ENCODE measurements around the gene CHCHD2. TPM values are rescaled to one million over a fixed set of nuclear protein-coding genes. Genes with fewer than 3 reads are reported as not detected.

The CHCHD2 gene
- total and polyA plus RNA-seq, 9 of the 15 experiments (the other 6 are each of a cell fraction or from before 2014, with no cell fraction given), result 145 to 1,044 (median 648) TPM

DNA sequence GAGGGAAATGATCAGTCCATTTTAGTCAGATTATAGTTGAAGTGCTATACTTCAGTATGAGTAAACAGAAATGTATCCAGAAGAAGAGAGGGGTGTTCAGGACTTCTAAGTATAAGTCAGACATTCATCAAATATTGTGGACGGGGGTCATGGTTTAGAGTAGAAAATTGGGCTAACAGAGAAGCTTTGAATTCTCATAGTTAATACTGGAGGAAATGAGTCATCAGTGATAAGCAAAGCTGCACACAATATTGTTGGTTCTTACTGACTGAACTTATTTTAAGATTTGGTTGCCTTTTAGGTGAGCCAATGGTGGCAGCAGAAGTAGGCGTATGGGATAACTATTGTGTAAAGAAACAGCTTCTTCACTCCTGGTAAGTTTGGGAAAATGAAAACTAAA, 43.9 kb downstream of the CHCHD2 start (continued):
- TF ChIP-seq, protein P1, sequence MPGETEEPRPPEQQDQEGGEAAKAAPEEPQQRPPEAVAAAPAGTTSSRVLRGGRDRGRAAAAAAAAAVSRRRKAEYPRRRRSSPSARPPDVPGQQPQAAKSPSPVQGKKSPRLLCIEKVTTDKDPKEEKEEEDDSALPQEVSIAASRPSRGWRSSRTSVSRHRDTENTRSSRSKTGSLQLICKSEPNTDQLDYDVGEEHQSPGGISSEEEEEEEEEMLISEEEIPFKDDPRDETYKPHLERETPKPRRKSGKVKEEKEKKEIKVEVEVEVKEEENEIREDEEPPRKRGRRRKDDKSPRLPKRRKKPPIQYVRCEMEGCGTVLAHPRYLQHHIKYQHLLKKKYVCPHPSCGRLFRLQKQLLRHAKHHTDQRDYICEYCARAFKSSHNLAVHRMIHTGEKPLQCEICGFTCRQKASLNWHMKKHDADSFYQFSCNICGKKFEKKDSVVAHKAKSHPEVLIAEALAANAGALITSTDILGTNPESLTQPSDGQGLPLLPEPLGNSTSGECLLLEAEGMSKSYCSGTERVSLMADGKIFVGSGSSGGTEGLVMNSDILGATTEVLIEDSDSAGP (CRISPR knock-in tag; IDR thresholded peaks at IDR 0.05), result no peak
- TF ChIP-seq TOE1 (IDR thresholded peaks at IDR 0.05; ENCODE audit: borderline replicate concordance) (no peak), TOE1 (CRISPR knock-in tag; IDR thresholded peaks at IDR 0.05; ENCODE audit: borderline replicate concordance, low read depth) (no peak), FOXK1 (CRISPR knock-in tag; IDR thresholded peaks at IDR 0.05; ENCODE audit: borderline replicate concordance) (no peak), NFXL1 (CRISPR knock-in tag; IDR thresholded peaks at IDR 0.05) (no peak), ZNF354B (CRISPR knock-in tag; IDR thresholded peaks at IDR 0.05) (no peak), CBFB (CRISPR knock-in tag; IDR thresholded peaks at IDR 0.05) (no peak), TBL1XR1 (IDR thresholded peaks at IDR 0.05; ENCODE audit: low read length in 2 of 2) (peak in 1 of 2 experiments; percentile 35; a peak in 1 of 4 replicates), SMARCE1 (IDR thresholded peaks at IDR 0.05) (peak; percentile 85), RBFOX2 (IDR thresholded peaks at IDR 0.05; ENCODE audit: low read depth, low read length) (peak; percentile 18), NCOA2 (IDR thresholded peaks at IDR 0.05; ENCODE audit: partially characterized antibody in 2 of 2) (no peak), SAFB2 (IDR thresholded peaks at IDR 0.05; ENCODE audit: borderline replicate concordance, low read depth, low read length, severe bottlenecking) (no peak), EP300 (IDR thresholded peaks at IDR 0.05; ENCODE audit: low read length) (peak; percentile 55; the same call in 1 of the 2 replicates), CBX2 (IDR thresholded peaks at IDR 0.05; ENCODE audit: insufficient read depth, low read length, poor library complexity, severe bottlenecking) (no peak), CREBBP (IDR thresholded peaks at IDR 0.05; ENCODE audit: low read depth, low read length) (no peak), ZNF212 (CRISPR knock-in tag; IDR thresholded peaks at IDR 0.05) (no peak), SMARCA4 (IDR thresholded peaks at IDR 0.05) (peak; percentile 86)
- TF ChIP-seq, protein P2, sequence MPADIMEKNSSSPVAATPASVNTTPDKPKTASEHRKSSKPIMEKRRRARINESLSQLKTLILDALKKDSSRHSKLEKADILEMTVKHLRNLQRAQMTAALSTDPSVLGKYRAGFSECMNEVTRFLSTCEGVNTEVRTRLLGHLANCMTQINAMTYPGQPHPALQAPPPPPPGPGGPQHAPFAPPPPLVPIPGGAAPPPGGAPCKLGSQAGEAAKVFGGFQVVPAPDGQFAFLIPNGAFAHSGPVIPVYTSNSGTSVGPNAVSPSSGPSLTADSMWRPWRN (IDR thresholded peaks at IDR 0.05; ENCODE audit: low read depth), result no peak
- TF ChIP-seq, protein P3, sequence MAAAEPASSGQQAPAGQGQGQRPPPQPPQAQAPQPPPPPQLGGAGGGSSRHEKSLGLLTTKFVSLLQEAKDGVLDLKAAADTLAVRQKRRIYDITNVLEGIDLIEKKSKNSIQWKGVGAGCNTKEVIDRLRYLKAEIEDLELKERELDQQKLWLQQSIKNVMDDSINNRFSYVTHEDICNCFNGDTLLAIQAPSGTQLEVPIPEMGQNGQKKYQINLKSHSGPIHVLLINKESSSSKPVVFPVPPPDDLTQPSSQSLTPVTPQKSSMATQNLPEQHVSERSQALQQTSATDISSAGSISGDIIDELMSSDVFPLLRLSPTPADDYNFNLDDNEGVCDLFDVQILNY (CRISPR knock-in tag; IDR thresholded peaks at IDR 0.05), result no peak
- TF ChIP-seq, protein P4, sequence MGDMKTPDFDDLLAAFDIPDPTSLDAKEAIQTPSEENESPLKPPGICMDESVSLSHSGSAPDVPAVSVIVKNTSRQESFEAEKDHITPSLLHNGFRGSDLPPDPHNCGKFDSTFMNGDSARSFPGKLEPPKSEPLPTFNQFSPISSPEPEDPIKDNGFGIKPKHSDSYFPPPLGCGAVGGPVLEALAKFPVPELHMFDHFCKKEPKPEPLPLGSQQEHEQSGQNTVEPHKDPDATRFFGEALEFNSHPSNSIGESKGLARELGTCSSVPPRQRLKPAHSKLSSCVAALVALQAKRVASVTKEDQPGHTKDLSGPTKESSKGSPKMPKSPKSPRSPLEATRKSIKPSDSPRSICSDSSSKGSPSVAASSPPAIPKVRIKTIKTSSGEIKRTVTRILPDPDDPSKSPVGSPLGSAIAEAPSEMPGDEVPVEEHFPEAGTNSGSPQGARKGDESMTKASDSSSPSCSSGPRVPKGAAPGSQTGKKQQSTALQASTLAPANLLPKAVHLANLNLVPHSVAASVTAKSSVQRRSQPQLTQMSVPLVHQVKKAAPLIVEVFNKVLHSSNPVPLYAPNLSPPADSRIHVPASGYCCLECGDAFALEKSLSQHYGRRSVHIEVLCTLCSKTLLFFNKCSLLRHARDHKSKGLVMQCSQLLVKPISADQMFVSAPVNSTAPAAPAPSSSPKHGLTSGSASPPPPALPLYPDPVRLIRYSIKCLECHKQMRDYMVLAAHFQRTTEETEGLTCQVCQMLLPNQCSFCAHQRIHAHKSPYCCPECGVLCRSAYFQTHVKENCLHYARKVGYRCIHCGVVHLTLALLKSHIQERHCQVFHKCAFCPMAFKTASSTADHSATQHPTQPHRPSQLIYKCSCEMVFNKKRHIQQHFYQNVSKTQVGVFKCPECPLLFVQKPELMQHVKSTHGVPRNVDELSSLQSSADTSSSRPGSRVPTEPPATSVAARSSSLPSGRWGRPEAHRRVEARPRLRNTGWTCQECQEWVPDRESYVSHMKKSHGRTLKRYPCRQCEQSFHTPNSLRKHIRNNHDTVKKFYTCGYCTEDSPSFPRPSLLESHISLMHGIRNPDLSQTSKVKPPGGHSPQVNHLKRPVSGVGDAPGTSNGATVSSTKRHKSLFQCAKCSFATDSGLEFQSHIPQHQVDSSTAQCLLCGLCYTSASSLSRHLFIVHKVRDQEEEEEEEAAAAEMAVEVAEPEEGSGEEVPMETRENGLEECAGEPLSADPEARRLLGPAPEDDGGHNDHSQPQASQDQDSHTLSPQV (IDR thresholded peaks at IDR 0.05), result peak; percentile 53; the same call in 1 of the 2 replicates
- TF ChIP-seq, protein P5, sequence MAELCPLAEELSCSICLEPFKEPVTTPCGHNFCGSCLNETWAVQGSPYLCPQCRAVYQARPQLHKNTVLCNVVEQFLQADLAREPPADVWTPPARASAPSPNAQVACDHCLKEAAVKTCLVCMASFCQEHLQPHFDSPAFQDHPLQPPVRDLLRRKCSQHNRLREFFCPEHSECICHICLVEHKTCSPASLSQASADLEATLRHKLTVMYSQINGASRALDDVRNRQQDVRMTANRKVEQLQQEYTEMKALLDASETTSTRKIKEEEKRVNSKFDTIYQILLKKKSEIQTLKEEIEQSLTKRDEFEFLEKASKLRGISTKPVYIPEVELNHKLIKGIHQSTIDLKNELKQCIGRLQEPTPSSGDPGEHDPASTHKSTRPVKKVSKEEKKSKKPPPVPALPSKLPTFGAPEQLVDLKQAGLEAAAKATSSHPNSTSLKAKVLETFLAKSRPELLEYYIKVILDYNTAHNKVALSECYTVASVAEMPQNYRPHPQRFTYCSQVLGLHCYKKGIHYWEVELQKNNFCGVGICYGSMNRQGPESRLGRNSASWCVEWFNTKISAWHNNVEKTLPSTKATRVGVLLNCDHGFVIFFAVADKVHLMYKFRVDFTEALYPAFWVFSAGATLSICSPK (IDR thresholded peaks at IDR 0.05; ENCODE audit: borderline replicate concordance), result no peak

All from K562 (cell line).